GM12878 (cell line): ENCODE results near the gene CRKL.

Experiments used
- BRCA1 ChIP-seq: IDR thresholded peaks from 2 replicates; pipeline ENCODE4 v1.6.1; 2011; ENCODE audit warnings: low read depth, low read length, improper control_type of control experiment
- CTCF ChIP-seq, 3 experiments: IDR thresholded peaks in 2 of 3; conservative IDR thresholded peaks in 1 of 3; 2 replicates each; pipeline ENCODE4 v1.5.1; 2011; ENCODE audit warnings: low read depth in 3 of 3, low read length in 3 of 3, mild to moderate bottlenecking in 3 of 3, control low read depth in 2 of 3, moderate library complexity in 2 of 3, inconsistent platforms in 1 of 3, mixed read lengths in 1 of 3; ENCODE audit not compliant: control insufficient read depth in 2 of 3, insufficient read depth in 1 of 3; ENCODE audit errors: extremely low read depth in 1 of 3
- ELK1 ChIP-seq: IDR thresholded peaks from 2 replicates; pipeline ENCODE4 v1.6.1; 2012; ENCODE audit warnings: low read depth, low read length, improper control_type of control experiment
- NFIC ChIP-seq: IDR thresholded peaks from 2 replicates; pipeline ENCODE4 v1.6.1; 2012; ENCODE audit warnings: low read depth, mild to moderate bottlenecking, inconsistent platforms, low read length, moderate library complexity
- PBX3 ChIP-seq: IDR thresholded peaks from 2 replicates; pipeline ENCODE4 v1.6.1; 2011; ENCODE audit warnings: mild to moderate bottlenecking, low read depth, low read length, moderate library complexity; ENCODE audit not compliant: insufficient replicate concordance
- POLR2A ChIP-seq: IDR thresholded peaks from 2 replicates; pipeline ENCODE4 v1.6.1; 2011; ENCODE audit warnings: low read depth, mild to moderate bottlenecking, low read length
- RAD21 ChIP-seq: IDR thresholded peaks from 2 replicates; pipeline ENCODE4 v1.6.1; 2011; ENCODE audit warnings: mild to moderate bottlenecking, low read depth, low read length, moderate library complexity; ENCODE audit not compliant: insufficient read depth
- TCF3 ChIP-seq: IDR thresholded peaks from 2 replicates; pipeline ENCODE4 v1.6.1; 2012; ENCODE audit warnings: low read depth, mild to moderate bottlenecking, low read length, borderline replicate concordance; ENCODE audit not compliant: insufficient read depth
- USF1 ChIP-seq: IDR thresholded peaks from 2 replicates; pipeline ENCODE4 v1.6.1; 2011; ENCODE audit warnings: borderline replicate concordance, low read depth, mild to moderate bottlenecking, moderate library complexity, mixed read lengths, low read length; ENCODE audit not compliant: insufficient read depth; ENCODE audit errors: extremely low read length
- ZBTB11 ChIP-seq: fragments of 450-650 bp; formaldehyde crosslinking; IDR thresholded peaks from 2 replicates; pipeline ENCODE4 v1.5.0; 2022; ENCODE audit warnings: mild to moderate bottlenecking, missing genetic modification characterization

GRCh38 chr22:20948450-20948849 lies 31.2 kb downstream of the CRKL start:
- TF ChIP-seq TCF3 = no peak
- TF ChIP-seq PBX3 = no peak
- TF ChIP-seq ELK1 = no peak
- no peak for TF ChIP-seq CTCF (IDR thresholded peaks at IDR 0.05 in 2 of 3, conservative IDR thresholded peaks at IDR 0.05 in 1 of 3; ENCODE audit: control insufficient read depth in 2 of 3, extremely low read depth in 1 of 3, insufficient read depth in 1 of 3, low read depth in 3 of 3, low read length in 3 of 3)
- TF ChIP-seq ZBTB11 (CRISPR knock-in tag) = no peak
- no peak for TF ChIP-seq BRCA1
- no peak for TF ChIP-seq USF1
- TF ChIP-seq POLR2A = no peak
- no peak for TF ChIP-seq NFIC
- TF ChIP-seq RAD21 = no peak
